Keratinocyte (primary cell): ENCODE measurements around the gene XKR8. TPM values are rescaled to one million over a fixed set of nuclear protein-coding genes. Genes with fewer than 3 reads are reported as not detected.

ENCODE experiments used
- DNase-seq: peaks from one replicate; pipeline ENCODE4 v3.0.0-alpha.2; 2011; ENCODE audit warnings: low read depth, missing footprints, low spot score
- FAIRE-seq: peaks from 2 replicates; lab custom pipeline; 2011; peaks lifted over from hg19 to GRCh38; lab: Jason Lieb, UNC
- H2AFZ ChIP-seq: 2 replicates; pipeline ENCODE4 v1.6.0; 2012; ENCODE audit warnings: low read length, control low read depth, inconsistent platforms; ENCODE audit not compliant: control insufficient read depth
- H3K27ac ChIP-seq: 2 replicates; pipeline ENCODE4 v1.5.1; 2011; ENCODE audit warnings: low read length; ENCODE audit not compliant: control insufficient read depth, insufficient read depth
- H3K27me3 ChIP-seq: 3 replicates; pipeline ENCODE4 v1.6.0; 2011; ENCODE audit warnings: low read length; ENCODE audit not compliant: control insufficient read depth, insufficient read depth; ENCODE audit errors: extremely low read depth
- H3K36me3 ChIP-seq, 2 experiments: 2 replicates in 1 of 2; 3 replicates in 1 of 2; pipeline ENCODE4 v1.5.1; 2011; ENCODE audit warnings: low read length in 2 of 2, mild to moderate bottlenecking in 1 of 2; ENCODE audit not compliant: control insufficient read depth in 2 of 2, insufficient read depth in 2 of 2; ENCODE audit errors: extremely low read depth in 1 of 2
- H3K4me1 ChIP-seq: 3 replicates; pipeline ENCODE4 v1.5.1; 2011; ENCODE audit warnings: low read length; ENCODE audit not compliant: control insufficient read depth, insufficient read depth; ENCODE audit errors: extremely low read depth
- H3K4me2 ChIP-seq: 3 replicates; pipeline ENCODE4 v1.6.0; 2011; ENCODE audit warnings: low read depth, low read length; ENCODE audit not compliant: control insufficient read depth, insufficient read depth; ENCODE audit errors: extremely low read depth
- H3K4me3 ChIP-seq, 3 experiments: fragments of 200-600 bp in 1 of 3; sonication (generic) in 1 of 3; 2 replicates in 2 of 3; 3 replicates in 1 of 3; pipeline ENCODE4 v1.5.1; 2011 to 2016; ENCODE audit warnings: low read length in 3 of 3, mild to moderate bottlenecking in 3 of 3, control low read depth in 2 of 3, inconsistent platforms in 1 of 3, low read depth in 1 of 3, mixed read lengths in 1 of 3, mixed run types in 1 of 3, moderate library complexity in 1 of 3; ENCODE audit not compliant: control insufficient read depth in 2 of 3, insufficient read depth in 2 of 3; ENCODE audit errors: extremely low read depth in 1 of 3
- H3K79me2 ChIP-seq: 2 replicates; pipeline ENCODE4 v1.6.0; 2012; ENCODE audit warnings: low read length; ENCODE audit not compliant: control insufficient read depth, insufficient read depth
- H3K9ac ChIP-seq: 3 replicates; pipeline ENCODE4 v1.6.0; 2011; ENCODE audit warnings: low read length; ENCODE audit not compliant: control insufficient read depth, insufficient read depth; ENCODE audit errors: extremely low read depth
- H3K9me1 ChIP-seq: 3 replicates; pipeline ENCODE4 v1.6.0; 2011; ENCODE audit warnings: low read length; ENCODE audit not compliant: control insufficient read depth, insufficient read depth; ENCODE audit errors: extremely low read depth
- H3K9me3 ChIP-seq: 2 replicates; pipeline ENCODE4 v1.5.1; 2012; ENCODE audit warnings: low read depth, low read length; ENCODE audit not compliant: control insufficient read depth
- H4K20me1 ChIP-seq: 3 replicates; pipeline ENCODE4 v1.6.0; 2011; ENCODE audit warnings: low read length; ENCODE audit not compliant: control insufficient read depth, insufficient read depth; ENCODE audit errors: extremely low read depth
- EZH2 ChIP-seq: IDR thresholded peaks from one replicate; pipeline ENCODE4 v1.6.1; 2012; ENCODE audit warnings: inconsistent platforms, mild to moderate bottlenecking, low read length, moderate library complexity
- dilution Hi-C: fragments of 300-500 bp; cut with MboI; formaldehyde crosslinking; loops from one replicate; pipeline ENCODE4 v1.7.0; 2020; ENCODE audit warnings: low sequenced_read_pairs; ENCODE audit not compliant: extremely low pct_ligation_motif_present
- polyA plus RNA-seq, 5 experiments: library from polyadenylated mRNA; depleted of rRNA in 3 of 5; stranded (reverse) in 3 of 5; stranded (forward) in 1 of 5; unstranded in 1 of 5; fragments of >200 nt; gene quantifications; 1 replicate in 1 of 5; 2 replicates in 3 of 5; 3 replicates in 1 of 5; pipeline versions ENCODE4 v1.2.1 to v1.2.3, GENCODE V29; 2011 to 2012; ENCODE audit warnings: missing spikeins in 2 of 5, low read depth in 1 of 5, low replicate concordance in 1 of 5
- TF ChIP-seq, protein P1 (sequence below), 3 experiments: IDR thresholded peaks in 1 of 3; conservative IDR thresholded peaks in 1 of 3; optimal IDR thresholded peaks in 1 of 3; 2 replicates in 2 of 3; 3 replicates in 1 of 3; pipeline versions ENCODE3 to v1.5.1; 2011; ENCODE audit warnings: low read length in 3 of 3, mild to moderate bottlenecking in 3 of 3, moderate library complexity in 2 of 3, control low read depth in 1 of 3, inconsistent platforms in 1 of 3; ENCODE audit not compliant: insufficient read depth in 2 of 3; ENCODE audit errors: extremely low read depth in 1 of 3

Gene XKR8
- polyA plus RNA-seq, 1 donor (not counting 4 experiments of a cell fraction or from before 2014, with no cell fraction given), result 3.2 TPM

DNA sequence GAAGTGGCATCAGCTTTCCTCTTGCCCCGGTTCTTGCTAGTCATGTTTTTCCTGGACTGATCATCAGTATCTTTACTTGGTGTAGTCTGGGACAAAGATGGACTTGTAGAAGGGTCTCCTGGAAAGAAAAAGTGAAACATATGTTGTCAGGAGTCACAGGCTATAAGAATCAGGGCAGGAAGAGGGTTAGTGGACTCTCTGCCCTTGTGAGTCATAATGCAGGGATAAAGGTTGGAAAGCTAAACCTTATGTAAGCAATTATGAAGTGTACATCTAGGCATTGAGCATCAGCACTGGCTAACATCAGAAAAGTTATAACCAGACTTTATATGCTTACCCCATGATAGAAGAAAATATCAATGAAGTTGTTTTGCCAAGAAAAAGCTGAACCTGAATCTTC, 51.2 kb downstream of the XKR8 start:
- H3K27me3 ChIP-seq, result no peaks in the 10 kb centered on the region
- no peak overlapping the region for H2AFZ ChIP-seq
- no peak overlapping the region for H3K4me3 ChIP-seq
- DNase-seq (no peak), FAIRE-seq (peak; percentile 23)
- peaks cover 2% of the 10 kb centered on the region in 2 experiments for H3K36me3 ChIP-seq
- H3K9me1 ChIP-seq, result no peaks in the 10 kb centered on the region
- no peaks in the 10 kb centered on the region for H4K20me1 ChIP-seq
- no peak overlapping the region for H3K4me2 ChIP-seq
- no peaks in the 10 kb centered on the region for H3K79me2 ChIP-seq
- TF ChIP-seq, protein P1, sequence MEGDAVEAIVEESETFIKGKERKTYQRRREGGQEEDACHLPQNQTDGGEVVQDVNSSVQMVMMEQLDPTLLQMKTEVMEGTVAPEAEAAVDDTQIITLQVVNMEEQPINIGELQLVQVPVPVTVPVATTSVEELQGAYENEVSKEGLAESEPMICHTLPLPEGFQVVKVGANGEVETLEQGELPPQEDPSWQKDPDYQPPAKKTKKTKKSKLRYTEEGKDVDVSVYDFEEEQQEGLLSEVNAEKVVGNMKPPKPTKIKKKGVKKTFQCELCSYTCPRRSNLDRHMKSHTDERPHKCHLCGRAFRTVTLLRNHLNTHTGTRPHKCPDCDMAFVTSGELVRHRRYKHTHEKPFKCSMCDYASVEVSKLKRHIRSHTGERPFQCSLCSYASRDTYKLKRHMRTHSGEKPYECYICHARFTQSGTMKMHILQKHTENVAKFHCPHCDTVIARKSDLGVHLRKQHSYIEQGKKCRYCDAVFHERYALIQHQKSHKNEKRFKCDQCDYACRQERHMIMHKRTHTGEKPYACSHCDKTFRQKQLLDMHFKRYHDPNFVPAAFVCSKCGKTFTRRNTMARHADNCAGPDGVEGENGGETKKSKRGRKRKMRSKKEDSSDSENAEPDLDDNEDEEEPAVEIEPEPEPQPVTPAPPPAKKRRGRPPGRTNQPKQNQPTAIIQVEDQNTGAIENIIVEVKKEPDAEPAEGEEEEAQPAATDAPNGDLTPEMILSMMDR (optimal IDR thresholded peaks at IDR 0.05 in 1 of 3, IDR thresholded peaks at IDR 0.05 in 1 of 3, conservative IDR thresholded peaks at IDR 0.05 in 1 of 3; ENCODE audit: extremely low read depth in 1 of 3, insufficient read depth in 2 of 3, low read length in 3 of 3), result no peak
- TF ChIP-seq EZH2, result no peak
- no peaks in the 10 kb centered on the region for H3K4me1 ChIP-seq
- dilution Hi-C loops, result no loop called here
- no peak overlapping the region for H3K27ac ChIP-seq
- no peak overlapping the region for H3K9ac ChIP-seq
- H3K9me3 ChIP-seq, result no peaks in the 10 kb centered on the region

Other genes with a start within 250 kb of the XKR8 start
- 7.1 to 13.5 TPM (median 12.0 TPM) in 3 replicates for gene FAM76A, start 234.0 kb upstream of the XKR8 start, polyA plus RNA-seq
- gene STX12, start 186.8 kb upstream of the XKR8 start, polyA plus RNA-seq, result 23.4 to 29.9 TPM (median 23.4 TPM) in 3 replicates
- gene PPP1R8, start 129.2 kb upstream of the XKR8 start, polyA plus RNA-seq, result 47.3 to 56.2 TPM (median 48.2 TPM) in 3 replicates
- gene THEMIS2, start 87.4 kb upstream of the XKR8 start, polyA plus RNA-seq, result 1.3 to 3.5 TPM (median 1.6 TPM) in 3 replicates
- 24.5 to 35.4 TPM (median 30.1 TPM) in 3 replicates for gene RPA2, start 45.4 kb upstream of the XKR8 start, polyA plus RNA-seq
- 0.51 to 1.3 TPM (median 0.61 TPM) in 3 replicates for gene SMPDL3B, start 25.0 kb upstream of the XKR8 start, polyA plus RNA-seq
- 15.5 to 17.7 TPM (median 17.6 TPM) in 3 replicates for gene EYA3, start 128.6 kb downstream of the XKR8 start, polyA plus RNA-seq
- 18.6 to 30.7 TPM (median 19.6 TPM) in 3 replicates for gene PTAFR, start 216.7 kb downstream of the XKR8 start, polyA plus RNA-seq